ENCODE results near the gene CELF4. TPM values are rescaled to one million over a fixed set of nuclear protein-coding genes. Genes with fewer than 3 reads are reported as not detected.

Gene CELF4
- total RNA-seq, 1 donor = not detected

DNA sequence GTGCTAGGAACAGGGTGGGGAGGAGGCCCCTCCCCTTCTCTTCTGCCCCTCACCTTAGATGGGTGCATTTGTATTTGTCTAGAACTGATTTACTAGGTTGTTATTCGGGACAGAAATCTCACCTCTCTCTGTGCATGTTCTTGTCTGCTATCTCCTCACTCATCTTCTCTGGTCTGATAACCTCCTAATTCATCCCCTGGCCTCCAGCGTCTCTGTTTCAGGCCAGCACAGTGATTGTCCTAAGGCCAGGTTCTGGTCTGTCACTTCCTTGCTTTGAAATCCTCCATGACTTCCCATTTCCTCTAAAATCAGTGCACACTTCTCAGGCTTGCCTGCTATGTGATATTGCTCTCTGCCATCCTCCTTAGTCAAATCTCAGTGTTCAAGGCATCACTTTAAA is 58.4 kb downstream of the CELF4 start:
- Histone ChIP-seq H3K4me1 (ENCODE audit: insufficient read depth, low read length) (no peaks in the 10 kb centered on the region), H3K4me3 (ENCODE audit: low read length) (no peak overlapping the region), H3K9me3 (ENCODE audit: low read depth, low read length) (no peaks in the 10 kb centered on the region), H3K27me3 (ENCODE audit: insufficient read depth, low read length) (no peaks in the 10 kb centered on the region)

DNA sequence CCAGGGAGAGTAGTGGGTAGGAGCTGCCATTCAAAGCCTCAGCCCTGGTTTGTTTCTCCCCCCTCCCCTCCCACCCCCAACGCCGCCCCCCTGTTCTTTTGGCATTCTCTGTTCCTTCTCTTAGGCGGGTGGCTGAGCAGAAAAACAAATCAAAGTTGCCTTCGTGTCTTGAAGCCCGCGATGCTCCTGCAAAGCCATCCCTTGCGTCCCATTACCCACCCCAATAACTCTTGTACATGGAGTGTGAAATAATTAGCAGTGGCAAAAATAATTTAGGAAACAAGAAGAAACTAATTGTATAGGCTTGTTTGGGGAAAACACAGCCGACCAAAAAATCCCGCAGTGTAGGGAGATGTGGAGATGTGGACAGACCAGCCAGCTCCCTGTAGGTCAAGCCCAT is 59.6 kb downstream of the CELF4 start:
- Histone ChIP-seq H3K4me1 (ENCODE audit: insufficient read depth, low read length) (no peaks in the 10 kb centered on the region), H3K27me3 (ENCODE audit: insufficient read depth, low read length) (no peaks in the 10 kb centered on the region), H3K9me3 (ENCODE audit: low read depth, low read length) (no peaks in the 10 kb centered on the region), H3K4me3 (ENCODE audit: low read length) (no peak overlapping the region)

DNA sequence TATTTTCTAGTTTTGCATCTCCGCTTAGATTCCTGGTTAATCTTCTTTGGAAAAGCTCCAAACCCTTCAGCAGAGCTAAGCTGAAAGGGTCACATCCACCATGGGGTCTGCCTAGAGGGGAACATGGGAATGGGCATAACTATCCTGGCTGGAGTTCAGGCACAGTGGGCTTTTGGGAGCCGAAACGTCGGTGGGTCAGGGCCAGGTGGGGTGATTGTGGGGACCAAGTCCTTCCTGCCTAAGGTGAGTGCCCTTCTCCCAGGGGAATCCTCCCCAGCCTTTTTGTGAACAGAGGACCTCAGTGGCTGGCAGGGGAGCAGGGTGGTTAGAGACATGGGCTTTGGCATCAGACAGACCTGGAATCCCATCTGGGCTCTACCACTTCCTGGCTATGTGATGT is 60.3 kb downstream of the CELF4 start:
- H3K27me3 ChIP-seq (ENCODE audit: insufficient read depth, low read length) = no peaks in the 10 kb centered on the region
- H3K4me3 ChIP-seq (ENCODE audit: low read length) = no peak overlapping the region
- H3K4me1 ChIP-seq (ENCODE audit: insufficient read depth, low read length) = no peaks in the 10 kb centered on the region
- H3K9me3 ChIP-seq (ENCODE audit: low read depth, low read length) = no peaks in the 10 kb centered on the region

DNA sequence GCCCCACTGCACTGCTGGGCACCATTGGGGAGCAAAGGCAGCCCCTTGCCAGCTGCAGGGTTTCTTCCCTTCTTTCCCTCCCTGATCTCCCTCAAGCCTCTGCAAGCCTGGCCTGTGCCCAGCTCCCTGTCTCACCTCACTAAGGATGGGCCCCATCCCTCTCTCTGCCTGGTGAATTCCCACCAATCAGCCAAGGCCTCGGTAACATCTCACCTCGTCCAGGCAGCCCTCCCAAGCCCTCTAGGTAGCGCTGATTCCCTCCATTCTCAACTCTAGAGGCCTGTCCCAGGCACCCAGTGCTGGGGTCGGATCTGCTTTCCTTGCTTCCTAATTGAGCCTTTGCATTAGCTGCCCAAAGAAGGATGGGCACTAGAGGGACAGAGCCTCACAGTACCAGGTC is 63.0 kb downstream of the CELF4 start:
- Histone ChIP-seq H3K9me3 (ENCODE audit: low read depth, low read length) (no peaks in the 10 kb centered on the region), H3K4me3 (ENCODE audit: low read length) (no peak overlapping the region), H3K27me3 (ENCODE audit: insufficient read depth, low read length) (no peaks in the 10 kb centered on the region), H3K4me1 (ENCODE audit: insufficient read depth, low read length) (no peaks in the 10 kb centered on the region)

DNA sequence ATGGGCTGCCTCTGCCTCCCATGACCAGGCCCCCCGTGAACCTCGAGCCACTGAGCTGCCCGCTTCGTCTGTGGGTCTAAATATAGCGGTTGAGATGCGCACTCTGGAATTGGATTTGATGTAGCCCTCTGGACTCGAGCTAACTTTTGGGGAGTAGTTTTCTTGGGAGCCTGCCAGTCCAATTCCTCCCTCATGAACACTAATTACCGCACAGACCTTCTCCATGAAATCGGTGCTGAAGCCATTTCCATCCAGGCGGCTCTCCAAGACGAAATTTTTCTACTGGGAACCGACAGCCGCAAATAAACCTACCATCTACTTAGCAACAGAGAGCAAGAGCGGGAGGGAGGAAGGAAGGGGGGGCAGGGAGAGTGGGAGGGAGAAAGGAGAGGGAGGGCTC is 63.6 kb downstream of the CELF4 start:
- Histone ChIP-seq H3K4me1 (ENCODE audit: insufficient read depth, low read length) (no peaks in the 10 kb centered on the region), H3K4me3 (ENCODE audit: low read length) (no peak overlapping the region), H3K27me3 (ENCODE audit: insufficient read depth, low read length) (no peaks in the 10 kb centered on the region), H3K9me3 (ENCODE audit: low read depth, low read length) (no peaks in the 10 kb centered on the region)

DNA sequence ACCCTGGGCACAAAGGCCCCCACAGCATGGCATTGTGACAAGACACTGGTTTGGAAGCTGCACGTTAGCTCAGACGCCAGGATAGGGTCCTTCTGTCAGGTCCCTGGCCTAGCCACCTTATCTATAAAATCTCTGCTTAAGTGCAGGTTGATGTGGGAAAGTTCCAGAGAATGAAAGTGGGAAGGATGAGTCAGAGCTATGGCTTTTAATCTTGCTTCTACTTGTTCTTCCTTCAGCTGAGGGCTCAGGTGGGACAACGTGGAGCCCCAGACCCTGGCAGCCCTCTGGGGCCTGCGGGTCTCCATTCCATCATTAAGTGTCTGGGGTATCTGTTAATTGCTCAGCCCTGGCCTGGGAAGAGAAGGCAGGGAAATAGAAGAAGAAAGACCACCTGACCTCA is 64.5 kb downstream of the CELF4 start:
- Histone ChIP-seq H3K4me1 (ENCODE audit: insufficient read depth, low read length) (no peaks in the 10 kb centered on the region), H3K4me3 (ENCODE audit: low read length) (no peak overlapping the region), H3K9me3 (ENCODE audit: low read depth, low read length) (no peaks in the 10 kb centered on the region), H3K27me3 (ENCODE audit: insufficient read depth, low read length) (no peaks in the 10 kb centered on the region)

DNA sequence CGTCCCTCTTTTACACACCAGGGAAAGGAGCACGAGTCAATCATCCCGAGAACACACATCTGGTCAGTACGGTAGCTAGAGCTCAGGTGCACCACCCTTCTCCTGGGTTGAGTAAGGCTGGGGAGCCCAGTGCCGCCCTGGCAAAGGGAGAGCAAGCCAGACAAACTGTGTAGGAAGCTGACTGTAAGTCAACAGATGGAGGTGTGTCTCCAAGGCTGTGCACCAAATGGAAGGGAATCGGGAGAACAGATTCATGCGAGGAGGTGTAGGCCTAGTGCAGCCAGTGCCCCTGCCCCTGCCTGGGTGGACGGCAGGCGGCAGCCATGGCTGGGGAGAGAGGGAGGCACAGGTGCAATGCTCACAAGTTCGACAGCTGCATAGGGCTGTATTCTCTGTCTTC is 65.7 kb downstream of the CELF4 start:
- no peaks in the 10 kb centered on the region for H3K9me3 ChIP-seq (ENCODE audit: low read depth, low read length)
- no peaks in the 10 kb centered on the region for H3K4me1 ChIP-seq (ENCODE audit: insufficient read depth, low read length)
- H3K27me3 ChIP-seq (ENCODE audit: insufficient read depth, low read length) = no peaks in the 10 kb centered on the region
- H3K4me3 ChIP-seq (ENCODE audit: low read length) = no peak overlapping the region

DNA sequence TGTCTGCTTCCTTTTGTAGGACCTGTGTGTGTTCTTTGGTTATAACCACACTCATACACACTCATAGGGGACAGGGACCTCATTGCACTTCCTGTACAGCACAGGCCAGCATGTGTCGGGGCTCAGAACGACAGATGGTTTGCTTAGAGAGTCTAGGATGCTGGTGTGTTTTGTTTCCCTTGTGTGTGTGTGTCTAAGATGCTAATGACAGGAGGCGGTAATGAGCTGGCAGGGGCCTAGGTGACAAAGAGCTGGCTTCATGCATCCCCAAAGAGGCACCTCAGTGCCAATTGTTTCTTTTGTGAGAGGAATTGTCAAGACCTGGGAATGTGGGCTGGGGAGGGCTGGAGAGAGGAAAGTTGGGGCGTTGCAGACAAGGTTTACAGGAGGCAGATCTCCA is 66.6 kb downstream of the CELF4 start:
- Histone ChIP-seq H3K27me3 (ENCODE audit: insufficient read depth, low read length) (no peaks in the 10 kb centered on the region), H3K4me1 (ENCODE audit: insufficient read depth, low read length) (no peaks in the 10 kb centered on the region), H3K4me3 (ENCODE audit: low read length) (no peak overlapping the region), H3K9me3 (ENCODE audit: low read depth, low read length) (no peaks in the 10 kb centered on the region)

DNA sequence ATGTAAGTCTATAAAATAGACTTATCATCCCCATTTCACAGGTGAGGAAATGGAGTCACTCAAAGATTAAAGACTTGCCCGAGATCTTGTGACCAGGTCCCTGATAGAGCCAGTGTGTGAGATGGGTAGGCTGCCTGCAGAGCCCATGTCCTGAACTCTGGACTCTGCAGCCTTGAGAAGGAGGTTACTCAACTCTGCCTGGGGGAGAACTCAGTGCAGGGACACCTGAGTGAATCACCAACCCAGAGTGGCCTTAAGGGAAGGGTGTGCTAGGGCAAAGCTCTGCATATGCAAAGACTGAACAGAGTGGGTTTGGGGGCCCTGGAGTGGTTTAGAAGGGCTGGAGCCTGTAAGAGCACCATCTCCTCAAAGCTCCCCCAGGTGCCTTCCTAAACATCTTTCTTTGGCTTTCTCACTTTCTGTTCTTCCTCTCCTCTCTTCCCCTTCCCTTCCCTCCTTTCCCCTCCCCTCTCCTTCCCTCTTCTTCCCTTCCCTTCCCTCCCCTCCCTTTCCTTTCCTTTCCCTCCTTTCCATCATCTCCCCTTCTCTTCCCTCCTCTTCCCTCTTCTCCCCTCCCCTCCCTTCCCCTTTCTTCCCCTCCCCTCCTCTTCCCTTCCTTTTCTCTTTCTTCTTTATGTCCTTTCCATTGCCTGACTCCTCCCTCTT is 67.6 kb downstream of the CELF4 start:
- H3K4me3 ChIP-seq (ENCODE audit: low read length) = no peak overlapping the region
- no peaks in the 10 kb centered on the region for H3K4me1 ChIP-seq (ENCODE audit: insufficient read depth, low read length)
- no peaks in the 10 kb centered on the region for H3K27me3 ChIP-seq (ENCODE audit: insufficient read depth, low read length)
- no peaks in the 10 kb centered on the region for H3K9me3 ChIP-seq (ENCODE audit: low read depth, low read length)

DNA sequence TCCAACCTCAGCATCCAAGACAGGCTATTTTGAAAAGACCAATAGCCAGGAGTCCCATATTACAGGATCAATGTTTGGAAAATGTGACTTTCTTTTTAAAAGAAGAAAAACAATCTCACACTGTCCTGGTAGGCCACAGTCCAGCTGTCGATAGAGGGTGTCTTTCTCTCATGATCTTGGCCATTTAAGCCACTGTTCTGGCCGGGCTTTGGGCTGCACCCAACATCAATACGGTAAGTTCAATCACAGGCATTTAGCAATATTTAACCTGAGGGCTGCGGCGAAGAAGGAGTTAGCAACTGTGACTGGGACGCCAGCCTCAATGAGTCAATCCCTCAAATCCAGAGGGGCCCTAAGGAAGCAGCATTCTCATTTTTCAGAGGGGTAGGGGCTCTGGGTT is 69.0 kb downstream of the CELF4 start:
- Histone ChIP-seq H3K4me1 (ENCODE audit: insufficient read depth, low read length) (no peaks in the 10 kb centered on the region), H3K4me3 (ENCODE audit: low read length) (no peak overlapping the region), H3K9me3 (ENCODE audit: low read depth, low read length) (no peaks in the 10 kb centered on the region), H3K27me3 (ENCODE audit: insufficient read depth, low read length) (no peaks in the 10 kb centered on the region)

DNA sequence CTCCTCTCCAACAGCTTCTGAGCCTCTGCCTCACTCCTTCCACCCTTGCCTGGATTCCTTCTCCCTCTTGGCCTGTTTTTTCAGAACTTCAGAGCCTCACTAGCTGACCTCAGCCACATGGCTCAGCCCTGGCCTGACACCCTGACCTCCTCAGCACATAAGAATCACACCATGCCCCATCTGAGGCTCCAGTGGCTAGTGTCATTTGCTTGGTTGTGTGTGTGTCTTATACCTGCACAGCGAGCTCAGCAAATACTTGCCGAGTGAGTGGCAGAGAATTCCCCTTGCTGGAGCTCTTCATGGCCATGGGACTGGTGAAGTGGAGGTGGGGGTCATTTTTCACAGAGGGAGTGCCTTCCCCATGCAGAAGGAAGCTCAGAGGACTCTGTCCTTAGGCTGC is 70.2 kb downstream of the CELF4 start:
- no peaks in the 10 kb centered on the region for H3K9me3 ChIP-seq (ENCODE audit: low read depth, low read length)
- H3K4me3 ChIP-seq (ENCODE audit: low read length) = no peak overlapping the region
- no peaks in the 10 kb centered on the region for H3K4me1 ChIP-seq (ENCODE audit: insufficient read depth, low read length)
- no peaks in the 10 kb centered on the region for H3K27me3 ChIP-seq (ENCODE audit: insufficient read depth, low read length)

DNA sequence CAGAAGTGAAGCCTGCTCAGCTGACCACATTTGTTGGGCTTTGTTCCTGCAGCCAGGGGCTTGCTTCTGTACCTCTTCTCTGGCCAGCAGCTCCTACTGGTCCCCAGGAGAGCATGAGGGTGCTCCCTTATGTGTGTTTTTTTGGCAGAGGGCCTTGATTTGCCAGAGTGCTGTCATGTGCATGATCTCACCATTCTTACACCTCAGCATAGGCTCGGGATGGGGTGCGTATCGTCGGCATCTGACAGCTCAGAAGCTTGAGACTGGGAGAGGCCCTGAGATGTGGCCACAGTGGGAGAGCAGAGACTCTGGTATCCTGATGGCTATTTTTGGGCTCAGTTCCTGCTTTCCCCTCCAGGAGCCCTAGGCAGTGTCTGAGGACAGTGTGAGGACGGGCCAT is 71.2 kb downstream of the CELF4 start:
- no peaks in the 10 kb centered on the region for H3K27me3 ChIP-seq (ENCODE audit: insufficient read depth, low read length)
- H3K4me1 ChIP-seq (ENCODE audit: insufficient read depth, low read length) = no peaks in the 10 kb centered on the region
- no peaks in the 10 kb centered on the region for H3K9me3 ChIP-seq (ENCODE audit: low read depth, low read length)
- H3K4me3 ChIP-seq (ENCODE audit: low read length) = no peak overlapping the region

DNA sequence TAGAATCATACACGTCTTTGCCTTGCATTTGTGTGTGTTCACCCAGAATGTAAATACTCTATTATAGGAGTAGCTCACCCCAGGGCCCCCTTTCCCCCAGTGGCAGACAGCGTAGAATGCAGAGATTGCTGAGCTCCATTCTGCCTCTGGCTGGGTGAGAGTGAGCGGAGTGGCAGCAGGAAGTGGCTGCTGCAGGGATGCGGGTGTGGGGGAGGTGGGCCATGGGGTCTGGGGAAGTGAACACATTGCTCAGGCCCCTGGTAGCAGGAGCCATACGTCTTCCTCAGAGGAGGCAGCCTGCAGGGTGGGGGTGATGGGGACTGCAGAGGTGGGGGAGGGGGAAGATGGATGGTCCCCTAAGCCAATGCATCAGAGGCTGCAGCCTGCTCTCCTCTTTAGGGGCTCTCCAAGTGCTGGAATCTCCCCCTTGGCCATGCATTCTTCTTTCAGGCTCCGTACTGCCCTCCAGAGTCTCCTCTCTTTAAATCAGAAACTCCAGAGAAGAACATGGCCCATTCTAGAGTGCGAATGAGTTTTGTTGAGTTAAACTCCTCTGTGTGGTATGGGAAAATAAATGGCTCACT is 72.2 kb downstream of the CELF4 start:
- Histone ChIP-seq H3K27me3 (ENCODE audit: insufficient read depth, low read length) (no peaks in the 10 kb centered on the region), H3K9me3 (ENCODE audit: low read depth, low read length) (no peaks in the 10 kb centered on the region), H3K4me3 (ENCODE audit: low read length) (no peak overlapping the region), H3K4me1 (ENCODE audit: insufficient read depth, low read length) (no peaks in the 10 kb centered on the region)

DNA sequence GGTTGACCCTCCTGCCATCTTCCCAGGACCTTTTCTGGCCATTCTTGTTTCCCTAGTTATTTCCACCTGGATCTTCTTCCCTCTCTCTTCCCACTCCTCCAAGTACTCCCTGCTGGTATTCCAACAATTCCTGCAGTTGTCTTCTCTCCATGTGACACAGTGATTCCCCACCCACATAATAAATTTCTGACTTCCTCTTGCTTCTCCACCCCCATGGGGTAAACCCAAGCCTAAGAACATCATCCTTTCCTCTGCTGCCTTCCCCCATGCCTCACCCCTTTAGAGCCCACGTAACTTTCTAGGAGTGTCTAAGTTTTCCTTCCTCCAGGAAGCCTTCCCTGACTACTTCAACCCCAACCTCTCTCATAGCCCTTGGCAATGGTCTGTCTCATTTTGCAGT is 72.6 kb downstream of the CELF4 start:
- Histone ChIP-seq H3K4me1 (ENCODE audit: insufficient read depth, low read length) (no peaks in the 10 kb centered on the region), H3K9me3 (ENCODE audit: low read depth, low read length) (no peaks in the 10 kb centered on the region), H3K27me3 (ENCODE audit: insufficient read depth, low read length) (peaks cover 3% of the 10 kb centered on the region), H3K4me3 (ENCODE audit: low read length) (no peak overlapping the region)

DNA sequence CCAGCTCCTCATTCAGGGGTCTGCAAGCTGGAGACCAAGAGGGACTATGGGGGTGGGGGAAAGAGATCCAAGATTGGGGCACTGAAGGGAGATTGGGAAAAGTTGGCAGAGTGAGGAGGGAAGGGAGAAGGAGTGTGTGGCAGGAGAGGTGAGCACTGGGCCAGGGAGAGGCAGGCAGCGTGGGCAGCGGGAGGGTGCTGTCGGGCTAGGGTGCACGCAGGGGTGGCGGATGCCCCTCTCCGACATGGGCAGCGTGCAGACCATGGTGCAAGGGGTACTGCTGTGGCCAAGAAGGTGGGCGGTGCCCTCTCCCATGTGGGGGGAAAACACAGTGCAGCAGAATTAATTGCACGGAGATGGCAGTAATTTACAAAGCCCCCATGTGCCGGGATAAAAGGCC is 74.1 kb downstream of the CELF4 start:
- no peaks in the 10 kb centered on the region for H3K9me3 ChIP-seq (ENCODE audit: low read depth, low read length)
- peaks cover 13% of the 10 kb centered on the region for H3K27me3 ChIP-seq (ENCODE audit: insufficient read depth, low read length)
- no peak overlapping the region for H3K4me3 ChIP-seq (ENCODE audit: low read length)
- H3K4me1 ChIP-seq (ENCODE audit: insufficient read depth, low read length) = no peaks in the 10 kb centered on the region

DNA sequence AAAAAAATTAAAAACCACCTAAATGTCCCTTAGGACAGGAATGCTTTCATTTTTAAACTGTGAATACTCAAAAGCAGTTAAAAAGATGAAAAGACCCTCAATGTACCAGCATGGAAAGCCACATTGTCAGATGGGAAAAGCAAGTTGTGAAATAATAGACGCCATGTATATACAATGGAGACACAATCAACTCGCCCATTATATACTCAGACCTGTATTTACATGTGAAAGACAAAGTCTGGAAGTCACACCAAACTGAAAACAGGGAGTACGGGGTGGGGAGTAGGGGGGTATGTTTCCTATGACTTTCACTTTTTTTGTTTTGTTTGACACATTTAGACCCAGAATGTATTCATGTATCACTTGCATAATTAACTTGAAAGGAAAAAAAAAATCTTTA is 75.6 kb downstream of the CELF4 start:
- Histone ChIP-seq H3K4me1 (ENCODE audit: insufficient read depth, low read length) (no peaks in the 10 kb centered on the region), H3K27me3 (ENCODE audit: insufficient read depth, low read length) (peaks cover 20% of the 10 kb centered on the region), H3K9me3 (ENCODE audit: low read depth, low read length) (no peaks in the 10 kb centered on the region), H3K4me3 (ENCODE audit: low read length) (no peak overlapping the region)
